BE2C (cell line): ENCODE results near the gene SLAIN2.

Experiments
- DNase-seq: peaks from one replicate; pipeline ENCODE4 v3.0.0-alpha.2; 2020
- H3K27me3 ChIP-seq: fragments of 250-450 bp; sonication (Bioruptor Pico); 2 replicates; pipeline ENCODE4 v1.5.1; 2020; ENCODE audit warnings: mild to moderate bottlenecking
- H3K36me3 ChIP-seq: fragments of 250-450 bp; sonication (Bioruptor Pico); 2 replicates; pipeline ENCODE4 v1.5.1; 2020; ENCODE audit warnings: mild to moderate bottlenecking
- H3K4me1 ChIP-seq: fragments of 250-450 bp; sonication (Bioruptor Pico); 2 replicates; pipeline ENCODE4 v1.5.1; 2020
- H3K4me3 ChIP-seq: 2 replicates; pipeline ENCODE4 v1.5.1; 2011; ENCODE audit warnings: low read depth, low read length
- H3K9me3 ChIP-seq: fragments of 250-450 bp; sonication (Bioruptor Pico); 2 replicates; pipeline ENCODE4 v1.5.1; 2020
- TF ChIP-seq, protein P1 (sequence below): IDR thresholded peaks from 2 replicates; pipeline ENCODE4 v1.5.1; 2012; ENCODE audit warnings: mild to moderate bottlenecking, low read depth, low read length

SLAIN2 gene

DNA sequence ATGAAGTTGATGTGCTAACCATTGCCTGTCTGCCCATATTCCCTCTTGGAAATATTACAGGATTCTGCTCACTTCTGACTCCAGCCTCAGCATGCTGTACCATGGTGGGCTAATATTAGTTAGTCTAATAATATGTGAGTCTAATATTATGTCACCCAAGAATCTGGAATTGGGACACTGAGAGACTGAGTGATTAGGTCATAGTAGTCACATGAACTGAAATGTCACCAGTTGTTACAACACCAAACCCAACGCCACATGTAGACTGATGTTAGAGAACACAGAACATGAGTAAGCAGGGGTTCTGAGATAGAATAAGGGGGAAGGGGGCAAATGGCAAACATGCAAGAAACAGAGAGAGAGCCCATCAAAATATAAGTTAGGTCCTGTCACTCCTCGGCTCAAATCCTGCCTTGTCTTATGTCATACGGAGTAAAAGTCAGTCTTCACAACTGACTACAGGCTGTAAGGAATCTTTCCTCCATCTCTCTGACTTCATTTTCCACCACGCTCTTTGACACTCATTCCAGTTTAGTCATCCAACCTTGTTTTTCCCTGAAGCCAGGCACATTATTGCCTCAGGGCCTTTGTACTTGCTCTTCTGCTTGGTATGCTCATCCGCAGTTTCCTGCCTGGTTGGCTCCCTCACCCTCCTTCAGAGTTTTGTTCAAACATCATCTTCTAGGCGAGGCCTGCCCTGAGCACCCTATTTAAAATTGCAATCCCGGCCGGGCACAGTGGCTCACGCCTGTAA, 9.6 kb upstream of the SLAIN2 start:
- no peak for DNase-seq
- H3K4me1 ChIP-seq, result no peaks in the 10 kb centered on the region
- no peaks in the 10 kb centered on the region for H3K9me3 ChIP-seq
- no peak overlapping the region for H3K4me3 ChIP-seq
- H3K27me3 ChIP-seq, result no peaks in the 10 kb centered on the region
- no peaks in the 10 kb centered on the region for H3K36me3 ChIP-seq
- TF ChIP-seq, protein P1, sequence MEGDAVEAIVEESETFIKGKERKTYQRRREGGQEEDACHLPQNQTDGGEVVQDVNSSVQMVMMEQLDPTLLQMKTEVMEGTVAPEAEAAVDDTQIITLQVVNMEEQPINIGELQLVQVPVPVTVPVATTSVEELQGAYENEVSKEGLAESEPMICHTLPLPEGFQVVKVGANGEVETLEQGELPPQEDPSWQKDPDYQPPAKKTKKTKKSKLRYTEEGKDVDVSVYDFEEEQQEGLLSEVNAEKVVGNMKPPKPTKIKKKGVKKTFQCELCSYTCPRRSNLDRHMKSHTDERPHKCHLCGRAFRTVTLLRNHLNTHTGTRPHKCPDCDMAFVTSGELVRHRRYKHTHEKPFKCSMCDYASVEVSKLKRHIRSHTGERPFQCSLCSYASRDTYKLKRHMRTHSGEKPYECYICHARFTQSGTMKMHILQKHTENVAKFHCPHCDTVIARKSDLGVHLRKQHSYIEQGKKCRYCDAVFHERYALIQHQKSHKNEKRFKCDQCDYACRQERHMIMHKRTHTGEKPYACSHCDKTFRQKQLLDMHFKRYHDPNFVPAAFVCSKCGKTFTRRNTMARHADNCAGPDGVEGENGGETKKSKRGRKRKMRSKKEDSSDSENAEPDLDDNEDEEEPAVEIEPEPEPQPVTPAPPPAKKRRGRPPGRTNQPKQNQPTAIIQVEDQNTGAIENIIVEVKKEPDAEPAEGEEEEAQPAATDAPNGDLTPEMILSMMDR, result no peak

DNA sequence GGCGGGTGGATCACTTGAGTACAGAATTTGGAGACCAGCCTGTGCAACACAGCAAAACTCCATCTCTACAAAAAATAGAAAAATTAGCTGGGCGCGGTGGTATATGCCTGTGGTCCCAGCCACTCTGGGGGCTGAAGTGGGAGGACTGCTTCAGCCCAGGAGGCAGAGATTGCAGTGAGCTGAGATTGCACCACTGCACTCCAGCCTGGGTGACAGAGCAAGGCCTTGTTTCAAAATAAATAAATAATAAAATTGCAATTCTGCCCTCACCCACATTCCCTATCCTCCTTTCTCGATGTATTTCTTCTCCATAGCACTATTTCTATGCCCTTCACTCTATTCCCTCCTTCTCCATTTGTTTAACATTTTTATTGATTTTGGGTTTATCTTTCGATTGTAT, 8.7 kb upstream of the SLAIN2 start:
- TF ChIP-seq, protein P1, result no peak
- no peaks in the 10 kb centered on the region for H3K9me3 ChIP-seq

DNA sequence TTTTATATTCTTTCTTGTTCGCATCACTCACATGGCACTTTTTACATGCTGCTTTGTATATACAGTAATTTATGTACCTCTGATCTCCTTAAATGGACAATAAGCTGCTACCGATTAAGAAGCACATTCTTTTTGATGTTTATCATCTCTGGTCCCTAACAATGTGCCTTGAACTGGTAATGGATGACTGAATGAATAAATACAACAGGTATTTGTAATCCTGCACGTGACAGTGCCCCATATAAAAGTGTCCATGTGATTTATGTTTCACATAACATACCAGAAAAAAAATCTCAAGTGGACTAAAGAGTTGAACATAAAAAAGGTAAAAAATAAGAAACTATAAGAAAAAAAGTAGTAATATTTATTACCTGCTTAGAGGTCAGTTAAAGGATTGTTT, 7.7 kb upstream of the SLAIN2 start:
- Histone ChIP-seq H3K4me3 (no peak overlapping the region), H3K36me3 (no peaks in the 10 kb centered on the region), H3K9me3 (no peaks in the 10 kb centered on the region), H3K27me3 (no peaks in the 10 kb centered on the region), H3K4me1 (no peaks in the 10 kb centered on the region)
- TF ChIP-seq, protein P1, result no peak
- no peak for DNase-seq

More for the DNA sequence above, 8.7 kb upstream of the SLAIN2 start:
- H3K36me3 ChIP-seq, result no peaks in the 10 kb centered on the region
- H3K4me1 ChIP-seq, result no peaks in the 10 kb centered on the region
- DNase-seq, result no peak
- no peaks in the 10 kb centered on the region for H3K27me3 ChIP-seq
- no peak overlapping the region for H3K4me3 ChIP-seq

DNA sequence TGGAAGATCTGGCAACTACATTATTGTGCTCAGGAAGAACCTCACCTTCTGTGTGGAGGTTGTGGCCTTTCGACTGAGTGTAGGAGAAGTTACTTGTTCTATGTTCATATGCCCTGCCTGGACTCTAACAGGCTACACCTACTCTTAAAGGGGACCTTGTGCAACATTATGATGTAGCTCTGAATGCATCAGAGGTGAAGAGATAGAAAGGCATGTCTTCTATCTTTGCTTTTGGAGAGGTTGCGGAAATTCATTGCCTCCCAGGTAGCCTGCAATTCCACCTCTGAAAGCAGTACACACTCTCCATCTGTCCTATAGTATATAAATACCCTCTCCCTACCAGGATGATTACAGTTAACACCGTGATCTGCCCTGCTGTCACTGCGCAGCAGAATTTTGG, 7.1 kb upstream of the SLAIN2 start:
- H3K4me3 ChIP-seq, result no peak overlapping the region
- no peaks in the 10 kb centered on the region for H3K27me3 ChIP-seq
- no peaks in the 10 kb centered on the region for H3K9me3 ChIP-seq
- no peaks in the 10 kb centered on the region for H3K4me1 ChIP-seq
- no peaks in the 10 kb centered on the region for H3K36me3 ChIP-seq
- DNase-seq, result no peak
- TF ChIP-seq, protein P1, result no peak

DNA sequence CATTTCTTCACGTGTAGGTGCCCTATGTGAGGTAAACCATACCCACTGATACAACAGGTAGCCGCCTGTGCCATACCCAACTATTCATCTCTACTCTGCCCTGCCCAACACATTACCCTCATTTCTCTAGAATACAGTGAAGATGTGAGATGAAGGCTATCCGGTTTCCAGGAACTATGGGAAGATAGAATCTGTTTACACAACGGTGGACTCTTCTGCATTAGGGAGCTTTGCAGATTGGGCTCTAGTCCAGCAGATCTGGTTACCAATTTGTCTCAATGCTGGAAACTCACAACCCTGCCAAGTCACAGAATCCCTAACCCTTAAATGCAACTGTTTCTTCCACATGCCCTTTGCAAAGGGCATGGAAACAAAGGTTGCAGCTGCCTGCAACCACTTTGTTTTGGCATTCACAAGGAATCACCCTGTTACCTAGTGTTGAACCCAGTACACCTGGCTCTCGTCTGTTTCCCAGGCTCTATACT, 6.4 kb upstream of the SLAIN2 start:
- Histone ChIP-seq H3K36me3 (no peaks in the 10 kb centered on the region), H3K27me3 (no peaks in the 10 kb centered on the region), H3K9me3 (no peaks in the 10 kb centered on the region), H3K4me3 (no peak overlapping the region), H3K4me1 (no peaks in the 10 kb centered on the region)
- TF ChIP-seq, protein P1, result no peak
- no peak for DNase-seq

DNA sequence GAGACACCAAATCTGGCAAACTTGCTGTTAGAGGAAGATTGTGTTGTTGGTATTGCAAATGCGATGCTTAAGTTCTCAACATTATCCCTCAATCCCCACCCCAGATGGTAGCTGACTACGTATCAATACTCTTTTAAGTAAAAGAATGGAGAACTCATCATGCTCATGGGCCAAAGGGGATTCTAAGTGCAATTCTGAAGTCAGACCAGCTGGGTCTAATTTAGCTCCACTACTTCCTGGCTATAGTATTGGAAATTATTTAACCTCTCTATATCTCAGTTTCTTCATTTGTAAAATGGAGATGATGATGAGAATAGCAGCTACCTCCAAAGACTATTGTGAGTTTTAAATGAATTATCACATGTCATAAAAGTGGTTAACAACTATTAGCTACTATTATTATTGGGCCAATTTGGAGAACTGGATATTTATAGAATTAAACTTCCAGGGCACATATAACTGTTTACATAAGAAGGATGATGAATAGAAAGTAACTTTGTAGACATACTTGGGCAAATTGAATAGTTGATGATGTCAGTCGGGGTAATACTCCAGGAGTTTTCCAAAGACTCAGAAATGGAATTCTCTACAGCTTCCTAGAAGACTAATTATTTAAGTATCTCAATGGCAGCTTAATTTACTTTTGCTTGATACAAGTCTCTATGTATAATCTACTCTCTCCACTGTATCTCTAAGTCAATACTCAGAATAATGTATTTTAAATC, 5.0 kb upstream of the SLAIN2 start:
- Histone ChIP-seq H3K4me1 (no peaks in the 10 kb centered on the region; the same call in 1 of the 2 replicates), H3K9me3 (no peaks in the 10 kb centered on the region), H3K4me3 (no peak overlapping the region), H3K36me3 (no peaks in the 10 kb centered on the region), H3K27me3 (no peaks in the 10 kb centered on the region)
- DNase-seq, result no peak
- TF ChIP-seq, protein P1, result no peak
